ENCODE results near the gene NGLY1. TPM values are rescaled to one million over a fixed set of nuclear protein-coding genes. Genes with fewer than 3 reads are reported as not detected.

The NGLY1 gene
- total and polyA plus RNA-seq, 2 of the 8 experiments (the other 6 are each of a cell fraction or from before 2014, with no cell fraction given), result 3.1 to 24.8 TPM

- peaks cover 0 to 8% (median 3%) of the 10 kb centered on the region in 4 experiments; a peak in 4 of 8 replicates for H3K36me3 ChIP-seq (ENCODE audit: control insufficient read depth in 2 of 4, insufficient read depth in 4 of 4, low read length in 3 of 4)
- no peak overlapping the region for H3K14ac ChIP-seq (ENCODE audit: insufficient read length)
- no peak overlapping the region for H3K27ac ChIP-seq (ENCODE audit: low read depth, low read length)
- no peaks in the 10 kb centered on the region for H3K79me2 ChIP-seq (ENCODE audit: control insufficient read depth in 1 of 2, insufficient read depth in 2 of 2, low read length in 2 of 2)
- H2BK120ac ChIP-seq (replicated peaks; ENCODE audit: low read depth, low read length), result no peak overlapping the region
- no peak overlapping the region for H2BK5ac ChIP-seq (ENCODE audit: low read depth, low read length)
- POLR2A ChIA-PET (ENCODE audit: partially characterized antibody), result no interaction called here
- no peak overlapping the region for H4K5ac ChIP-seq (ENCODE audit: insufficient read length, low read depth, low read length)
- FAIRE-seq (no peak), DNase-seq (ENCODE audit: low read depth in 1 of 2, low spot score in 2 of 2) (no peak)
- H2BK12ac ChIP-seq (ENCODE audit: low read depth, low read length), result no peak overlapping the region
- H3K23me2 ChIP-seq (ENCODE audit: low read depth, low read length), result no peaks in the 10 kb centered on the region
- H3K79me1 ChIP-seq (ENCODE audit: low read depth, low read length), result no peaks in the 10 kb centered on the region
- no peak overlapping the region for H2BK20ac ChIP-seq (ENCODE audit: low read length)
- no peak overlapping the region for H3K56ac ChIP-seq (replicated peaks; ENCODE audit: insufficient read length, low read depth, low read length)
- no peak overlapping the region for H3K18ac ChIP-seq (ENCODE audit: extremely low read depth, low read length)
- no peak overlapping the region for H3K4ac ChIP-seq (replicated peaks; ENCODE audit: insufficient read length, low read depth, low read length)
- peaks cover 0 to 1% of the 10 kb centered on the region in 2 experiments for H4K20me1 ChIP-seq (replicated peaks in 1 of 2; ENCODE audit: control insufficient read depth in 1 of 2, insufficient read depth in 2 of 2, low read length in 2 of 2)
- H3K4me3 ChIP-seq (ENCODE audit: extremely low read depth in 1 of 4, insufficient read depth in 2 of 4, low read depth in 3 of 4, low read length in 4 of 4), result no peak overlapping the region
- no peaks in the 10 kb centered on the region for H3K27me3 ChIP-seq (replicated peaks in 1 of 4; ENCODE audit: control insufficient read depth in 3 of 4, extremely low read depth in 1 of 4, insufficient read depth in 3 of 4, low read length in 3 of 4)
- H4K91ac ChIP-seq (replicated peaks; ENCODE audit: insufficient read length, low read length), result no peak overlapping the region
- no peaks in the 10 kb centered on the region for H3K9me3 ChIP-seq (ENCODE audit: insufficient read depth in 2 of 2, low read depth in 1 of 2, low read length in 1 of 2)
- H3K23ac ChIP-seq (ENCODE audit: insufficient read length), result no peak overlapping the region
- no peak overlapping the region for H3K9ac ChIP-seq (replicated peaks in 1 of 4; ENCODE audit: extremely low read depth in 1 of 4, low read depth in 3 of 4, low read length in 3 of 4)
- CTCF ChIA-PET (ENCODE audit: partially characterized antibody), result interaction anchor here (0.6 kb wide), 1 partner anchor 114 kb away, joined by 3 read pairs; no protein-coding TSS in a partner anchor
- H2BK15ac ChIP-seq (ENCODE audit: low read length), result no peak overlapping the region
- peaks cover 0 to 7% (median 3%) of the 10 kb centered on the region in 4 experiments; a peak in 4 of 7 replicates for H3K4me1 ChIP-seq (replicated peaks in 1 of 4; ENCODE audit: control insufficient read depth in 3 of 4, insufficient read depth in 4 of 4, low read length in 3 of 4)
- H2AFZ ChIP-seq (ENCODE audit: low read length), result no peak overlapping the region
- WGBS, 2 experiments (ENCODE audit: extremely low coverage in 1 of 2, insufficient coverage in 1 of 2, insufficient read length in 1 of 2, insufficient replicate concordance in 2 of 2, low coverage in 1 of 2, low lambda C conversion rate in 2 of 2, missing lambda C conversion rate in 1 of 2), result 53% methylated on average over 3 of the region's 3 CpGs; no CpG with 5 or more reads in 1 of the 2 experiments
- TF ChIP-seq SRF (IDR thresholded peaks at IDR 0.05; ENCODE audit: low read depth, low read length) (no peak), TEAD4 (IDR thresholded peaks at IDR 0.05; ENCODE audit: low read depth, low read length) (peak; percentile 50; the same call in 1 of the 2 replicates), GABPA (IDR thresholded peaks at IDR 0.05; ENCODE audit: borderline replicate concordance, insufficient read depth, low read length) (no peak), SP1 (IDR thresholded peaks at IDR 0.05; ENCODE audit: low read depth, low read length) (0 out of 2 replicates have a peak, but pooled peaks have one; percentile 22)
- H4K8ac ChIP-seq (ENCODE audit: extremely low read depth, insufficient read depth, low read length), result no peak overlapping the region
- H2AK5ac ChIP-seq (ENCODE audit: low read depth, low read length), result no peak overlapping the region
- no peak overlapping the region for H3K4me2 ChIP-seq (ENCODE audit: insufficient read depth in 1 of 2, low read depth in 2 of 2, low read length in 2 of 2)
These were observed 35.1 kb downstream of the NGLY1 start for GRCh38 chr3:25748189-25748588.
